ENCODE data around the gene SHISA9.

DNA sequence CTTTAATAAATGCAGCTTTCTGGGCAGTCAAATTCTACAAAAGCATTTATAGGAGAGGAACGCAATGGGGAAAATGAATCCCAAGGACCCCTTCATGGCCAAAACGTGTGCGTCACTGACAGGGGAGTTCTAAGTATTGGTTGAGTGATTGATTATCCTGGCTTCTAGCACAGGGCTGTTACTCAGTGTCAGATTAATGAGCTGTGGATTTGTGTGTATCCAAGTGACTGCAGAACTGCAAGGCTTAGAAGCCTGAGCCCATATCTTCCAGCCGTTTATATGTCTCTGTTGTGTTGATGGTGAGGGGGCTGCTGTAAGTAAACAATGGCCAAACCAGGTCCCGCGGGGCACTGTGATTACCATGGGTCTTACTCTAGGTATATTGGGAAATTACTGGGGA, 129.4 kb downstream of the SHISA9 start:
- TF ChIP-seq, protein P1, sequence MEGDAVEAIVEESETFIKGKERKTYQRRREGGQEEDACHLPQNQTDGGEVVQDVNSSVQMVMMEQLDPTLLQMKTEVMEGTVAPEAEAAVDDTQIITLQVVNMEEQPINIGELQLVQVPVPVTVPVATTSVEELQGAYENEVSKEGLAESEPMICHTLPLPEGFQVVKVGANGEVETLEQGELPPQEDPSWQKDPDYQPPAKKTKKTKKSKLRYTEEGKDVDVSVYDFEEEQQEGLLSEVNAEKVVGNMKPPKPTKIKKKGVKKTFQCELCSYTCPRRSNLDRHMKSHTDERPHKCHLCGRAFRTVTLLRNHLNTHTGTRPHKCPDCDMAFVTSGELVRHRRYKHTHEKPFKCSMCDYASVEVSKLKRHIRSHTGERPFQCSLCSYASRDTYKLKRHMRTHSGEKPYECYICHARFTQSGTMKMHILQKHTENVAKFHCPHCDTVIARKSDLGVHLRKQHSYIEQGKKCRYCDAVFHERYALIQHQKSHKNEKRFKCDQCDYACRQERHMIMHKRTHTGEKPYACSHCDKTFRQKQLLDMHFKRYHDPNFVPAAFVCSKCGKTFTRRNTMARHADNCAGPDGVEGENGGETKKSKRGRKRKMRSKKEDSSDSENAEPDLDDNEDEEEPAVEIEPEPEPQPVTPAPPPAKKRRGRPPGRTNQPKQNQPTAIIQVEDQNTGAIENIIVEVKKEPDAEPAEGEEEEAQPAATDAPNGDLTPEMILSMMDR (IDR thresholded peaks at IDR 0.05; ENCODE audit: low read length) = no peak
- no peak for TF ChIP-seq EZH2 (IDR thresholded peaks at IDR 0.05; ENCODE audit: borderline replicate concordance, low read length)

Data from OCI-LY1 (cell line).